ENCODE data around the gene GALNT17. TPM values are rescaled to one million over a fixed set of nuclear protein-coding genes. Genes with fewer than 3 reads are reported as not detected.
A peak's percentile ranks its signal among the peaks of the same experiment; 100 is the strongest.

Gene GALNT17
- total and polyA plus RNA-seq, 12 donors, result 15.1 to 87.0 (median 55.4) TPM

DNA sequence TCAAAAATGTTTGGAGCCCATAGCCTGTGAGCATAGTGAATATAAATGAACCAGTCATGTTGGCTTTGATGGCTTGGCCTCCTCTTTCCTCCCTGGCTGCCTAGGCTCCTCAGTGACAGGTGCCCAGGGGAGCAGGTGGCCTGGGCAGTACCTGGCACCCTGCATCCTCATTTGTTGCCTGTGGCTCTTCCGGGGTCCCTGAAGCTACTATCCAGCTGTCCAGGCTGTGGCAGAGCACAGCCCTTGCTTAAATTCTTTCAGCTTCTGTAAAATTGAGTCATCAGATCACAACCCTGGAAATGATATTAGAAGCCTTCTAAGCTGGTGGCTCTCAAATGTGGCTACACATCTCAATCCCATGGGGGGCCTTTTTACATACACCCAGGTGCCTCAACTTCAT is 525.4 kb downstream of the GALNT17 start:
- H3K27ac ChIP-seq, result no peak overlapping the region
- H3K27me3 ChIP-seq, result no peaks in the 10 kb centered on the region
- ATAC-seq (no peak), DNase-seq (no peak)
- no peaks in the 10 kb centered on the region for H3K36me3 ChIP-seq
- H3K4me3 ChIP-seq, result no peak overlapping the region
- intact Hi-C loops (cut with DNase I), result no loop called here
- no peaks in the 10 kb centered on the region for H3K9me3 ChIP-seq
- peaks cover 0 to 21% (median 4%) of the 10 kb centered on the region in 9 donors for H3K4me1 ChIP-seq
- TF ChIP-seq, protein P1, sequence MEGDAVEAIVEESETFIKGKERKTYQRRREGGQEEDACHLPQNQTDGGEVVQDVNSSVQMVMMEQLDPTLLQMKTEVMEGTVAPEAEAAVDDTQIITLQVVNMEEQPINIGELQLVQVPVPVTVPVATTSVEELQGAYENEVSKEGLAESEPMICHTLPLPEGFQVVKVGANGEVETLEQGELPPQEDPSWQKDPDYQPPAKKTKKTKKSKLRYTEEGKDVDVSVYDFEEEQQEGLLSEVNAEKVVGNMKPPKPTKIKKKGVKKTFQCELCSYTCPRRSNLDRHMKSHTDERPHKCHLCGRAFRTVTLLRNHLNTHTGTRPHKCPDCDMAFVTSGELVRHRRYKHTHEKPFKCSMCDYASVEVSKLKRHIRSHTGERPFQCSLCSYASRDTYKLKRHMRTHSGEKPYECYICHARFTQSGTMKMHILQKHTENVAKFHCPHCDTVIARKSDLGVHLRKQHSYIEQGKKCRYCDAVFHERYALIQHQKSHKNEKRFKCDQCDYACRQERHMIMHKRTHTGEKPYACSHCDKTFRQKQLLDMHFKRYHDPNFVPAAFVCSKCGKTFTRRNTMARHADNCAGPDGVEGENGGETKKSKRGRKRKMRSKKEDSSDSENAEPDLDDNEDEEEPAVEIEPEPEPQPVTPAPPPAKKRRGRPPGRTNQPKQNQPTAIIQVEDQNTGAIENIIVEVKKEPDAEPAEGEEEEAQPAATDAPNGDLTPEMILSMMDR (IDR thresholded peaks at IDR 0.05), result no peak
- WGBS, 2 donors, result 88 to 93% methylated on average over 1 of the region's 1 CpG

DNA sequence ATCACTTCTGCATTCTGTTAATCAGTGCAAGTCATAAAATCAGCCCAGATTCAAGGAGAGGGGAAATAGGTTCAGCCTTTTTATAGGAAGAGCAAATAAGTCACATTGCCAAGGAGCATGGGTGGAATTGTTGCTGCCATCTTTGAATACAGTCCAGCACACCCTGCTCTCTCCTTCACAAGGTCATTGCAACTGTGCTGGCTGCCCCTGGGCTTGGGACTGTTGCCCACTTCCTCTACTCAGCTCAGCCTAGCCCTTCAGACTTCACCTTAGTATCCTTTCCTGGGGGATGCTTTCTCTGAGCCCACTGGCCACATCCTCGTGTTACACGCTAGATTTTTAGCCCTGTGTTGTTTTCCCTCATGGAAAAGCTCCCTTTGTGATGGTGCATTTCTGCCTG is 527.7 kb downstream of the GALNT17 start:
- WGBS, 2 donors, result 88 to 93% methylated on average over 2 of the region's 2 CpGs
- DNase-seq (peak; percentile 28 to 56), ATAC-seq (peak; percentile 54 to 84 (median 79))
- H3K27ac ChIP-seq, result peak overlapping the region in 8 of 10 donors; percentile 7 to 64 (median 50)
- H3K4me3 ChIP-seq, result no peak overlapping the region
- TF ChIP-seq, protein P1 (IDR thresholded peaks at IDR 0.05), result no peak
- H3K27me3 ChIP-seq, result no peaks in the 10 kb centered on the region
- intact Hi-C loops (cut with DNase I), result loop anchor here in 2 of 10 donors (2.0 to 5.0 kb wide), 2 partner anchors 45 to 247 kb away; no protein-coding TSS in a partner anchor
- no peaks in the 10 kb centered on the region for H3K36me3 ChIP-seq
- peaks cover 0 to 21% (median 4%) of the 10 kb centered on the region in 9 donors for H3K4me1 ChIP-seq
- H3K9me3 ChIP-seq, result peaks cover 0 to 18% (median 0%) of the 10 kb centered on the region in 11 donors

DNA sequence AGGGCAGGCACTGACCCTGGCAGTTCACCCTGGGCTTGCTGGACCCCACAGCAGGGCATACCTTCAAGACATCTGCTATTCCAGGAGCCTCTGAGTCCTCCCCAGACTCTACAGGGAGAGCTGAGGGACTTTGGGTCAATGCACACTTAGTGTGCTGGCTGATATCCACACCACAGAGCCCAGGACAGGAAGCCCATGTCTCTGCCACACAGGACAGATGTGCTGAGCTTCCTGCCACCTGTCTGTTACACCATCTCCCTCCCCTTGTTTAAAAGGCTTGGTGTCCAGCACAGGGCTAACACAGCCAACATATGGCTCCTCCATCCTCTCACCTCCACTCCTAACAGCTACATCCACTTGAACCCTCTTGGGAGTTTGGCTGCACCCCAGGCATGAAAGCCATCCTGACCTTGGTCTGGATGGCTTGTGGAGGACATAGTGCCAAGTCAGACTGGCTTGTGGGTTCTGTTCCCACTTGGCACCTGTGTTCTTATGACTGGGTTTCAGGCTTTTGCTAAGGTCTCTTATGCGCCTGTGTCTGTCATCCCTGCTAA is 529.8 kb downstream of the GALNT17 start:
- H3K4me3 ChIP-seq, result no peak overlapping the region
- peak; percentile 56 to 60 for DNase-seq
- H3K27ac ChIP-seq, result peak overlapping the region in 5 of 10 donors; percentile 12 to 59 (median 28)
- peaks cover 0 to 25% (median 0%) of the 10 kb centered on the region in 11 donors for H3K9me3 ChIP-seq
- intact Hi-C loops (cut with DNase I), result loop anchor here in 1 of 10 donors (5.0 kb wide), 1 partner anchor 249 kb away; no protein-coding TSS in a partner anchor
- H3K4me1 ChIP-seq, result peaks cover 0 to 21% (median 4%) of the 10 kb centered on the region in 9 donors
- ATAC-seq, result peak; percentile 68 to 92 (median 88)
- no peaks in the 10 kb centered on the region for H3K36me3 ChIP-seq
- TF ChIP-seq, protein P1 (IDR thresholded peaks at IDR 0.05), result no peak
- 71 to 73% methylated on average over 1 of the region's 1 CpG for WGBS, 2 donors
- H3K27me3 ChIP-seq, result no peaks in the 10 kb centered on the region

DNA sequence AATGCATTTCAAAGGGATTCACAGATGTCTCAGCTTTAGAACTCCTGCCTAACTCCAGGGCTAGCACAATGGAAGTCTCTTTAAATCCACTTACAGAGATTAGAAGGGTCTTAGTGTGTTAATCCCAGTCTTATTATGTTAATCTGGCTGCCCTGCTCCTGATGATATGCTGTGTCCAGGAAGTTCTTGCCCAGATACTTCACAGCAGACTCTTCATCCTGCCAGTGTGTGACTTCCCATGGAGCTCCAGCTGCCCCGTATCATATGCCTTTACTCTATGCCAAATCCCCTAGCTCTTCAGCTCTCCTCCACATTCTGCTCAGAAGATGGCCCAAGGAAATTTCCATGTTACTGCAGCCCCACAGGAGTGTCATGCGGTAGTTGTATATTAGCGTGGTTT is 533.8 kb downstream of the GALNT17 start:
- ATAC-seq, result no peak
- 90 to 93% methylated on average over 3 of the region's 3 CpGs for WGBS, 2 donors
- H3K27me3 ChIP-seq, result no peaks in the 10 kb centered on the region
- peaks cover 0 to 10% (median 0%) of the 10 kb centered on the region in 9 donors for H3K4me1 ChIP-seq
- no peak for DNase-seq
- intact Hi-C loops (cut with DNase I), result no loop called here
- H3K27ac ChIP-seq, result no peak overlapping the region
- no peaks in the 10 kb centered on the region for H3K36me3 ChIP-seq
- H3K4me3 ChIP-seq, result no peak overlapping the region
- TF ChIP-seq, protein P1 (IDR thresholded peaks at IDR 0.05), result no peak
- peaks cover 0 to 25% (median 0%) of the 10 kb centered on the region in 11 donors for H3K9me3 ChIP-seq
